ENCODE results near the gene HMX2.

HMX2 gene

GRCh38 chr10:123149162-123149567, 1.2 kb downstream of the HMX2 start:
- no peak overlapping the region for H2BK5ac ChIP-seq (ENCODE audit: low read depth, low read length, poor library complexity, severe bottlenecking)
- no peak overlapping the region for H3K27ac ChIP-seq (ENCODE audit: low read length, poor library complexity, severe bottlenecking)
- 2% methylated on average over 12 of the region's 12 CpGs for WGBS
- H3K4me1 ChIP-seq (ENCODE audit: control insufficient read depth, insufficient read depth, low read depth, low read length), result peaks cover 42% of the 10 kb centered on the region
- no peak overlapping the region for H2AFZ ChIP-seq (ENCODE audit: low read depth, low read length)
- H4K8ac ChIP-seq (ENCODE audit: low read length), result no peak overlapping the region
- peak overlapping the region; percentile 56 to 75 for H3K4me3 ChIP-seq (ENCODE audit: insufficient read depth in 1 of 2, low read depth in 1 of 2, low read length in 2 of 2)
- no peak overlapping the region for H2AK5ac ChIP-seq (ENCODE audit: low read length, severe bottlenecking)
- no peaks in the 10 kb centered on the region for H3K36me3 ChIP-seq (ENCODE audit: control insufficient read depth in 1 of 2, insufficient read depth in 2 of 2, low read depth in 1 of 2, low read length in 2 of 2)
- no peak overlapping the region for H4K91ac ChIP-seq (ENCODE audit: low read length)
- DNase-seq, result no peak
- H3K4me2 ChIP-seq (ENCODE audit: low read length, poor library complexity, severe bottlenecking), result peak overlapping the region; percentile 81
- H3K27me3 ChIP-seq (ENCODE audit: control insufficient read depth in 1 of 2, insufficient read depth in 1 of 2, low read length in 2 of 2), result peaks cover 86 to 87% of the 10 kb centered on the region in 2 experiments
- no peak overlapping the region for H3K14ac ChIP-seq (ENCODE audit: low read length in 2 of 2)
- no peaks in the 10 kb centered on the region for H3K79me1 ChIP-seq (replicated peaks; ENCODE audit: low read length, poor library complexity, severe bottlenecking)
- no peak overlapping the region for H3K18ac ChIP-seq (ENCODE audit: low read depth in 1 of 2, low read length in 2 of 2)
- H3K4ac ChIP-seq (ENCODE audit: low read depth in 1 of 2, low read length in 2 of 2), result no peak overlapping the region
- H2BK12ac ChIP-seq (ENCODE audit: low read length in 2 of 2), result no peak overlapping the region
- no peaks in the 10 kb centered on the region for H3K9me3 ChIP-seq (ENCODE audit: control insufficient read depth, low read length)
- no peak overlapping the region for H2BK120ac ChIP-seq (ENCODE audit: low read depth, low read length)
- no peak overlapping the region for H2BK15ac ChIP-seq (ENCODE audit: low read depth, poor library complexity, severe bottlenecking)
- peak overlapping the region in 1 of 2 experiments; percentile 83 for H3K23ac ChIP-seq (ENCODE audit: low read length in 2 of 2)
- no peak overlapping the region for H3K9ac ChIP-seq (ENCODE audit: low read length)

- DNase-seq, result peak; percentile 57
- Histone ChIP-seq H3K27me3 (ENCODE audit: control insufficient read depth in 1 of 2, insufficient read depth in 1 of 2, low read length in 2 of 2) (peaks cover 81% of the 10 kb centered on the region in 2 experiments), H3K27ac (ENCODE audit: low read length, poor library complexity, severe bottlenecking) (no peak overlapping the region), H2BK12ac (ENCODE audit: low read length in 2 of 2) (no peak overlapping the region), H2AK5ac (ENCODE audit: low read length, severe bottlenecking) (no peak overlapping the region), H3K23ac (ENCODE audit: low read length in 2 of 2) (peak overlapping the region in 1 of 2 experiments; percentile 83), H4K91ac (ENCODE audit: low read length) (no peak overlapping the region), H3K79me1 (replicated peaks; ENCODE audit: low read length, poor library complexity, severe bottlenecking) (no peaks in the 10 kb centered on the region), H3K4me1 (ENCODE audit: control insufficient read depth, insufficient read depth, low read depth, low read length) (peaks cover 42% of the 10 kb centered on the region), H3K4me3 (ENCODE audit: insufficient read depth in 1 of 2, low read depth in 1 of 2, low read length in 2 of 2) (peak overlapping the region; percentile 56 to 75), H3K14ac (ENCODE audit: low read length in 2 of 2) (peak overlapping the region in 1 of 2 experiments; percentile 38), H3K4me2 (ENCODE audit: low read length, poor library complexity, severe bottlenecking) (peak overlapping the region; percentile 81), H3K18ac (ENCODE audit: low read depth in 1 of 2, low read length in 2 of 2) (peak overlapping the region in 1 of 2 experiments; percentile 57), H3K4ac (ENCODE audit: low read depth in 1 of 2, low read length in 2 of 2) (no peak overlapping the region), H3K36me3 (ENCODE audit: control insufficient read depth in 1 of 2, insufficient read depth in 2 of 2, low read depth in 1 of 2, low read length in 2 of 2) (no peaks in the 10 kb centered on the region), H4K8ac (ENCODE audit: low read length) (peak overlapping the region; percentile 46), H2AFZ (ENCODE audit: low read depth, low read length) (peak overlapping the region; percentile 95), H3K9ac (ENCODE audit: low read length) (no peak overlapping the region), H2BK15ac (ENCODE audit: low read depth, poor library complexity, severe bottlenecking) (no peak overlapping the region), H3K9me3 (ENCODE audit: control insufficient read depth, low read length) (no peaks in the 10 kb centered on the region), H2BK5ac (ENCODE audit: low read depth, low read length, poor library complexity, severe bottlenecking) (no peak overlapping the region), H2BK120ac (ENCODE audit: low read depth, low read length) (no peak overlapping the region)
- under 1% methylated on average over 73 of the region's 76 CpGs for WGBS
Observed at GRCh38 chr10:123149568-123150270, 1.8 kb downstream of the HMX2 start.

- Histone ChIP-seq H4K91ac (ENCODE audit: low read length) (no peak overlapping the region), H3K36me3 (ENCODE audit: control insufficient read depth in 1 of 2, insufficient read depth in 2 of 2, low read depth in 1 of 2, low read length in 2 of 2) (peaks cover 0 to 2% of the 10 kb centered on the region in 2 experiments), H4K8ac (ENCODE audit: low read length) (no peak overlapping the region), H3K4me1 (ENCODE audit: control insufficient read depth, insufficient read depth, low read depth, low read length) (peaks cover 38% of the 10 kb centered on the region), H3K27ac (ENCODE audit: low read length, poor library complexity, severe bottlenecking) (no peak overlapping the region), H2AFZ (ENCODE audit: low read depth, low read length) (peak overlapping the region; percentile 30), H2AK5ac (ENCODE audit: low read length, severe bottlenecking) (no peak overlapping the region), H3K4me3 (ENCODE audit: insufficient read depth in 1 of 2, low read depth in 1 of 2, low read length in 2 of 2) (peak overlapping the region; percentile 14 to 75), H2BK15ac (ENCODE audit: low read depth, poor library complexity, severe bottlenecking) (no peak overlapping the region), H3K14ac (ENCODE audit: low read length in 2 of 2) (no peak overlapping the region), H3K27me3 (ENCODE audit: control insufficient read depth in 1 of 2, insufficient read depth in 1 of 2, low read length in 2 of 2) (peaks cover 74% of the 10 kb centered on the region in 2 experiments), H3K9me3 (ENCODE audit: control insufficient read depth, low read length) (no peaks in the 10 kb centered on the region), H3K4me2 (ENCODE audit: low read length, poor library complexity, severe bottlenecking) (peak overlapping the region; percentile 83), H3K23ac (ENCODE audit: low read length in 2 of 2) (no peak overlapping the region), H3K4ac (ENCODE audit: low read depth in 1 of 2, low read length in 2 of 2) (no peak overlapping the region), H3K18ac (ENCODE audit: low read depth in 1 of 2, low read length in 2 of 2) (no peak overlapping the region), H2BK120ac (ENCODE audit: low read depth, low read length) (no peak overlapping the region), H2BK5ac (ENCODE audit: low read depth, low read length, poor library complexity, severe bottlenecking) (no peak overlapping the region), H3K9ac (ENCODE audit: low read length) (no peak overlapping the region), H3K79me1 (replicated peaks; ENCODE audit: low read length, poor library complexity, severe bottlenecking) (no peaks in the 10 kb centered on the region), H2BK12ac (ENCODE audit: low read length in 2 of 2) (no peak overlapping the region)
- 5% methylated on average over 20 of the region's 34 CpGs for WGBS
- DNase-seq, result no peak
Observed at GRCh38 chr10:123150271-123150985, 2.5 kb downstream of the HMX2 start.

Measured in mesenchymal stem cell (in vitro differentiated cells and primary cell).